HG02885 (cell line): ENCODE measurements around the gene ZMYM3.

Experiments
- ATAC-seq: cut with Tn5 transposase; IDR thresholded peaks from one replicate; pipeline ENCODE4 v1.9.1; 2021; ENCODE audit warnings: mild to moderate bottlenecking; ENCODE audit not compliant: unreplicated experiment, poor library complexity

The ZMYM3 gene

DNA sequence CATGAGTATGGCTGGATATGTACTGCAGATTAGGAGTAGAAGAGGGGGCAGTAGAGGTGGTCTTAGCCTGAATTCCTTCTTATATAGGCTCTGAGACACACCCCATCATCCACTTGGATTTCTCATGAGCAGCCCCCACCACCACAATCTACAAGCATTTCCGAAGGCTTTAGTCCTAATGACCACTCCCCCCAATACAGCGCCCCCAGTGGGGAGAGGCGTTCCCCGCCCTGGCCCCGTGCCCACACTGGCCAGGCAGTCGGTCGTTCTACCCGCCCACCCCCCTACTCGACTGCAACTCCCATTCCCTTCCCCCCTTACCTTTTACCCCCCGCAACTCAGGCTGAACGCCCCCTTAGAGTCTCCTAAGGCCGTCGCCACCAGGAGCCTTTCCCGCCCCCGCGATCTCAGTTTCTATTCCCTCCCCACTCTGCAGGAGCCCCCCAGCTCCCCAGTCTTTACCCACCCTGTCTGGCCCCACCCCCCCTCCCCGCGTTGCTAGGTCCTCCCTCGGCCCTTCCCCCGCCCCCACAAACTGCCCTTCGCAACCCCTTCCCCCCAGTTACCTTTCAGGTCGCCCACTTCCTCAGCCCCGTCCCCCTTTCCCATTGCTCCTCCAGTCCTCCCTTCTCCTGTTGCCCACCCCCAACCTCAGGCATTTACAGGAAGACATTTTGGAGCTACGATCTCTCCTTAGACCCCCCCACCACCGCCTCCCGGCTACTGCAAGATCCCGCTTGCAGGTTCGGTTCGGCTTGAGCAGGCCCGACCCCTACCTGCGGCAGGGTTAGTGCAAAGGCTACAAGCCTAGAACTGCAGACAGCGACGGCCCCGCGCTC is 468 bp downstream of the ZMYM3 start:
- ATAC-seq, result no peak

DNA sequence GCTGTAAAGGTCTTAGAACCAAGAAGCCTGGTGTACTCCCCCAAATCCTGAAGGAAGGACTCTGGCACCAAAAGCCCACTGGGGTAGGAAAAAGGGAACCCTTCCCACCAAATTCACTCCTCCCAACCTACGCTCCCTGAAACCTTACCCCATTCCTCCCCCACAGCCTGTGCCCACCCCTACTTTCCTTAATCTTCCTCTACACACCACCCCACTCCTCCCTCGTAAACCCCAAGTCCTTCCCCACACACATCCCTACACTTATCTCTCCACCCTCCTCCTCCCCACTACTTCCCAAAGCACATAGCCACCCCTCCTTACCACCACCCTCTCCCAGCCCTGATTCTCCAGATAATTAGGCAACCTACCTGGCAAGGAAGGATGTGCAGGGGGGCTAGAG is 1.7 kb downstream of the ZMYM3 start:
- ATAC-seq, result no peak

GRCh38 chrX:71251466-71251973 is 2.4 kb downstream of the ZMYM3 start:
- no peak for ATAC-seq

DNA sequence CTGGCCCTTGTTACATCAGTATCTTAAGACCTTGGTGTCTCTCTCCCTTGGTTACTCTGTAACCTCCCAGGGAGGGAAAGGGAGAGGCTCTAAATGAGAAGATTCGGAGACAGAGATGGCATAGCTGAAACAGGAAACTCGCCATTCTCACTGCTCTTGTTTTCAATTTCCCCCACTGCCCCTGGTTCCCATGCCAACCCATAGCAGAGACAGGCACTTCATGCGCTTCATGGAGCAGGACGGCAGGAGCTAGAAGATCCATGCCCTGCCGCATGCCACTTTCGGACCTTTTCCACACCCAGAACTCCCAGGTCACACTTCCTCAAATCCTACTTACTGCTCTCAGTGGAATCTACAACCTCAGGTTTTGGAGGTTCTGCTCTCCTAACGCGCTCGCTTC is 3.1 kb downstream of the ZMYM3 start:
- ATAC-seq, result no peak

GRCh38 chrX:71245159-71245558 is 8.8 kb downstream of the ZMYM3 start:
- ATAC-seq, result no peak

GRCh38 chrX:71244359-71245128 is 9.4 kb downstream of the ZMYM3 start:
- ATAC-seq, result no peak

- ATAC-seq, result no peak
Measured at GRCh38 chrX:71241301-71241700, 12.6 kb downstream of the ZMYM3 start.

- ATAC-seq, result no peak
Measured at GRCh38 chrX:71239781-71240180, 14.2 kb downstream of the ZMYM3 start.

GRCh38 chrX:71236836-71237235 is 17.1 kb downstream of the ZMYM3 start:
- ATAC-seq, result no peak

GRCh38 chrX:71235482-71235881 is 18.5 kb downstream of the ZMYM3 start:
- ATAC-seq, result no peak

DNA sequence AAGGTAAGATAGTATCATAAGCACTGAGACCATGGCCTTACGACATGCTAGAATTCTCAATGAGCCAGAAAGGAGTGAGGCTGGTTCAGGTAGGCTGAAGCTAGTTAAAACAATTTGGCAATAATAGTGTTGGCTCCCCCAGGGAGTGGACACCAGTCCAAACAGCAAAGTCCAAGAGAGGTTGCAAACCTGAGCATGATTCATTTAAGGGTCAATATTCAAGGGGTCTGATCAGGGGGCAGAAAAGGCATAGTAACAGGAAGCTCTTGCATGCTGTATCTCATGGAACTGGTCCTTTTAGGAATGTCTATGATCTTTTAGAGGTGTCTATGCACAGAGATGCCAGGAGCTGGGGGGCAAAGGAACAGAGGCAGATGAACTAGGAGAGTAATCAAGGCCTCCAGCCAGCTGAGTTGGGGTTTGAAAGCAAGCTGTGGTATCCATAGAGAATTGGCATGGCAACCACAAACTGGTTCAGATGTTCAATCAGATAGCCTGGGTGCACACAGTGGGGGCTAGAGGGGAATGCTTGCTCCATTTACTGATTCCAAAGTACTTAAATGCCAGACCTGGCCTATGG is 25.8 kb downstream of the ZMYM3 start:
- no peak for ATAC-seq

DNA sequence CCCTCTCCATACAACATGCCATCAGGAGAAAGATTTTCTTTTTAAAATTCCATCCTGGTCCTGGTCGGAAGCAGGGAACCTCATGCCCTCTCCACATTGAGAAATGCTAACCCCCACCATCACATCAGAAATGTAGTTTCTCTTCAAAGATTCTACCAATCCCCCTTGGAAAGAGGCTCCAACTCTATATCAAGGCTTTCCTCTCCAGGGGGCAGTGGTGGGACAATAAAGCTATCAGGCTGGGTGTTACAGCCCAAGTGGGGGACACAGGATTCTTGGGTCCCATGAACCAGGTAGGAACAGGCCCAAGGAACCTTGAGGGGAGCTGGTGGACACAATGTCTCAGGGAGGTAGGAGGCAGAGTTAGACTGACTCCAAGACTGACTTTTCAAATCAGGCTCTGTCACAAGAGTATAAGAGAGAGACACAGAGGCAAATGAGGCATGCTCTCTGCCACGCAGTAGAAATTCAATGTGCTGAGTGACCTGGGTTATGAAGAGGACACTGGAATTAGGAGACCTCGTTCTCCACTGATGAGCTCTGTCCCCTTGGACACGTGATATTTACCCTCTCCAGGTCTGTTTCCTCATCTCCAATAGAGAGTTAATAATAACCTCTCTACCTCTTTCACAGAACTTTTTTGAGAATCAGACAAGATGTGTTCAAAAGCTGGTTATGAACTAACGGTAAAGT is 26.4 kb downstream of the ZMYM3 start:
- ATAC-seq, result no peak

DNA sequence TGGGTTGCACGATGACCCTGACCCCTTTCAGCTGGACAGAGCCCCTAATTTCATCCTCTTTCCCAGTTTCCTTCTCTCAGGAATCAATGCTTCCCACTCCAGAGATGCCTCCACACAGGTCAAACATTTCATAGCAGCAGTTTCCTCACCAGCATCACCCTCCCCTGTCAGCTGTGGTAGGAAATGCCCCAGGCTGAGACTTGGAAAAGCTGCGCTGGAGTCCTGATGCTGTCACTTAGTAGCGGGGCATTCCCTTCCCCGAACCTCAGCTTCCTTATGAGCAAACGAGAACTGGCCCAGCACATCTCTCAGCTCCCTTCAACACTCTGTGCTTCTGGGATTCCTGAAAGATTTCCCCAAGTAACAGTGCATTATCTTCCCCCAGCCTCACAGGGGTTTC is 28.3 kb downstream of the ZMYM3 start:
- no peak for ATAC-seq

DNA sequence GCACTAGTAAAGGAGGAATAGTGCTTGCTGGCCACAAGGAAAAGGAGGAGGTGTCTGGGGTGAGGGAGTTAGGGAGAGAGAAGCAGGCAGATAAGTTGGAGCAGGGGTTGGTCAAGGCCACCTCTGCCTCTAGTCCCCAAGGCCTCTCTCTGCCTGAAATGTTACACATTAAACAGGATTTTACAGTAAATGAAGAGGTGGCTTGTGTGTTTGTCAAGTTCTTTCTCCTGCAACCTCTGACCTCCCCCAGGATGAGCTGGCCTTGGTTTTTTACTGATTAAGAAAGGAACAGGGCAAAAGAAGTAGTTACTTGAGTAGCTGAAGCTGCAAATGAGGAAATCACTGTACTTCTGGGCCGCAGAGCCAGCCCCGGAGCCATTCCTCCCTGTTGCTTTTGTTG is 28.9 kb downstream of the ZMYM3 start:
- ATAC-seq, result no peak

- ATAC-seq, result no peak
Measured at GRCh38 chrX:71224098-71224708, 29.7 kb downstream of the ZMYM3 start.

DNA sequence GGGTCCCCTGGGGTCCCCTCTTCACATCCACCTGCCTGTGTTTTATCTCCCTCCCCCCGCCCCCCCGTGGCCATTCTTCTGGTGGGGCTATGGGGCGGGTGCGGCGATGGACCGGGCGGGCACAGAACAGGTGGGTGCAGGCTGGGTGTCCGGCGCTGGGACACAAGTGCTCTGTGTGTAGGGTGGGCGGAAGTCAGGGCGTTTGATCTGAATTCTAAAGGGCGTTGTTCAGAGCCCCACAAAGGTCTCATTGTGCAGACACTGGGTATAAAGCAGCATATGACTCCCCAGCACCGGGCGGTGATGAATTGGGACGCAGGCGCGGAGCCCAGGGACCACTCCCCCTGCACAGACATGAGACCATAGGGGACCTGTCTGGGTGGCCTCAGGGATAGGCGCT is 31.0 kb downstream of the ZMYM3 start, which contains the start of gene GJB1:
GJB1 (plus strand) TSS at position 296 of the 400 bp plus-strand sequence. CDS start 484 bp downstream, outside the sequence.
- no peak for ATAC-seq

DNA sequence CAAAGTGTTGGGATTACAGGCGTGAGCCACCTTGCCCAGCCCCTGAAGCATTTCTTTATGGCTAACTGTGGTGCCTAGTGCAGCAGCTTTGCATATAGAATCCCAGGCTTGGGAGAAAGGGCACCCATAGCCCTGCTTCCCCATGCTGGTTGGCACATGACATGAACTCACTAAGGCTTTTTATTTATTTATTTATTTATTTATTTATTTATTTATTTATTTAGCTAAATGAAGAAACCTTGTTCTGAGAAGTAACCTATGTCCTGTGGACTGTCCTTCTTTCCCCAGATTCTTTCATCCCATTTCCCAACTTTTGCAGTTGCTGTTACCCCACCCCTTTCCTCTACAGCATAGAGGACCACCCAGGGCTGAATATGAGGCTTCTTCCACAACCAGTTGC is 32.8 kb downstream of the ZMYM3 start:
- ATAC-seq, result no peak

DNA sequence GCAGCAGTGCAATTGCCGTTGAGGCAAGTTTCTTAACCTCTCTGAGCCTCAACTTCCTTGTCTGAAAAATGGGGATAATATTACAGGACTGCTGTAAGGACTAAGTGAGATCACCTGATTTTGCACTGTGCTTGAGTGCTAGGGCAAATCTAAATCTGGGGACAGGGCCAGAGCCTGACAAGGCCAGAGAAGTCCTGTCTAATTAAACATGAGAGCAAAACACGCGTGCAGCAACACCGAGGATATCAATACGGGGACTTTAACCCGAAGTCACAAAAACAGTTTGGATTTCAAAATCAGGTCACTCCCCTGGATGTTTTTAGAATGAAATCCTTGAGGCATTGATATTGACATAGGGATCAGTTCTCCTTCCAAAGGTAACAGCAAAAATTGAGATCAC is 36.6 kb downstream of the ZMYM3 start:
- ATAC-seq, result no peak

GRCh38 chrX:71216485-71216884 is 37.5 kb downstream of the ZMYM3 start:
- no peak for ATAC-seq

DNA sequence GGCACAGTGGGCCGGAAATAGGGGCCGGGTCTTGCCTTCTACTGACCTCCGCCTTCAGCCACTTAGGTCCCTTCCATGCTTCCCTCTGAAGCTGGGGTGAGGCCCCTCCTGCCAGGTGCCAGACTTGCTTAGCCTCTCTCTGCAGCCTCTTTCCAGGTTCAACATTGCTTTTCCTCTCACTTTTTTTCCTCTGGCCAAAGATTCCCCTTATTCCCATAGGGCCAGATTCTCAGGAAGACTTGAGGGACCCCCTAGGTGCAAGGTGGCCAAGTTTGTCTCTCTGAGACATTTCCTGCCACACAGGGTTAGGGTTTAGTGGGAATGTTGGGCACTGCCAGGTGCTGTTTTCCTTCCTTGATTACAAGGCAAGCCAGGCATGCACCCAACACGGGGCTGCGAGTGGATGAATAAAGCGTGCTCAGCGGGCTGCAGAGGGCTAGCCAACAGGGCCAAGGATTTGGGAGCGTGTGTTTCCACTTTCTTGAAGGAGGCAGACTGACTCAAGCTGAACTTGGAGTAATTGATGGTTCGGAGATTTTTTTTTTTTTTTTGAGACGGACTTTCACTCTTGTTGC is 38.5 kb downstream of the ZMYM3 start:
- ATAC-seq, result no peak
